Measurements from ENCODE around the gene KRAS.
A peak's percentile ranks its signal among the peaks of the same experiment; 100 is the strongest.
"Not testable (repeated sequence)": the region's sequence is repeated elsewhere in the genome, so short reads cannot be mapped to it uniquely, and the experiment has no call there.

KRAS gene

GRCh38 chr12:25250744-25251730, at the start of gene KRAS:
Gene KRAS, minus strand, starts transcription at chr12:25250929.
- peak; percentile 93 for DNase-seq

- no peak for DNase-seq
These were observed 45.7 kb upstream of the KRAS start for GRCh38 chr12:25296381-25296780.

GRCh38 chr12:25295361-25295760, 44.6 kb upstream of the KRAS start:
- no peak for DNase-seq

GRCh38 chr12:25293653-25294052, 42.9 kb upstream of the KRAS start:
- no peak for DNase-seq

- DNase-seq = not testable (repeated sequence)
These were observed 42.1 kb upstream of the KRAS start for GRCh38 chr12:25292810-25293221.

GRCh38 chr12:25287610-25288009, 36.9 kb upstream of the KRAS start:
- no peak for DNase-seq

GRCh38 chr12:25286837-25287236, 36.1 kb upstream of the KRAS start:
- no peak for DNase-seq

GRCh38 chr12:25284024-25284423, 33.3 kb upstream of the KRAS start:
- DNase-seq = no peak

GRCh38 chr12:25283006-25283405, 32.3 kb upstream of the KRAS start:
- no peak for DNase-seq

GRCh38 chr12:25280082-25280481, 29.4 kb upstream of the KRAS start:
- no peak for DNase-seq

GRCh38 chr12:25278269-25278668, 27.5 kb upstream of the KRAS start:
- no peak for DNase-seq

GRCh38 chr12:25276199-25276937, 25.6 kb upstream of the KRAS start:
- peak; percentile 69 for DNase-seq

GRCh38 chr12:25271486-25272098, 20.9 kb upstream of the KRAS start:
- DNase-seq = no peak

- no peak for DNase-seq
These were observed 19.0 kb upstream of the KRAS start for GRCh38 chr12:25269701-25270100.

- no peak for DNase-seq
These were observed 15.8 kb upstream of the KRAS start for GRCh38 chr12:25266497-25266896.

- no peak for DNase-seq
These were observed 14.1 kb upstream of the KRAS start for GRCh38 chr12:25264862-25265261.

GRCh38 chr12:25264114-25264513, 13.4 kb upstream of the KRAS start:
- DNase-seq = no peak

- DNase-seq = no peak
These were observed 12.9 kb upstream of the KRAS start for GRCh38 chr12:25263594-25263993.

- DNase-seq = no peak
These were observed 11.8 kb upstream of the KRAS start for GRCh38 chr12:25262389-25263074.

- no peak for DNase-seq
These were observed 7.0 kb upstream of the KRAS start for GRCh38 chr12:25257590-25258324.

GRCh38 chr12:25256826-25257225, 6.1 kb upstream of the KRAS start:
- no peak for DNase-seq

- DNase-seq = no peak
These were observed 5.3 kb upstream of the KRAS start for GRCh38 chr12:25256005-25256404.
